GM12872 (cell line): ENCODE data around the gene RALY.

Source experiments
- TF ChIP-seq, protein P1 (sequence below): IDR thresholded peaks from 3 replicates; pipeline ENCODE4 v1.5.1; 2011; ENCODE audit warnings: low read depth, mild to moderate bottlenecking, low read length, moderate library complexity; ENCODE audit not compliant: insufficient read depth

RALY gene

DNA sequence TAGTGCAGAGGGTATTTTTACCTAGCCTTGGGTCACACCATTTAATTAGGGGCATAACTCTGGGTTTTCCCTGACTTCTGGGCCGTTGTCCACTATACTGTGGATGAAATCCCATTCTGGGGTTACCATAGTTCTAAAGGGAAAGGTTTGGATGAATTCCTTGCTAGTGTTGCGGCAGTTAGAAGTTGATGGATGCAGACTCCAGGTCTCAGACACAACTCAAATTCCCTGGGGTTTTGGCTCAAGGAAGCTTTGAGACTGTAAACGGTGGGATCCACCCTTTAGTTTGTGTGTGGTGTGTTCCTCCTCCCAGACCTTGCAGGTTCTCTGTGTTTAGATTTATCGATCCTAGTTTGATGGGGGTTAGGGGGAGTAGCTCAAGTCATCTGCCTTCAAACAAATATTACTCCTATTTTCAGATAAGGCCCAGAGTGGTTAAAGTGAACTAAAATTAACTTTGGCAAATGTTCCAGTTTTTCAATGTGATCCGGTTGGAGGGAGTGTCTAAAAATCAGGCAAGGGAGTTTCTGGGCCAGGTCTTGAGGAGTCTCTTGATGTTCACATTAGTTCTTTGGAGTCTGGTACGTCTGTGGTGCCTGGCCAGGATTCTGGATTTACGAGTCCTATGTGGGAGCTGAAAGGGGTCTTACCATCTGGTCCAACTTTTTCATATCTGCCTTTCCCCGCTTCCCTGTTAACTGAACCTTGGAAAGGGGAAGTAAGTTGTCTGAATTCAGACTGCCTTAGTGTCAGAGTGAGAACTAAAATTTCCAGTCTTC, 1.5 kb downstream of the RALY start:
- TF ChIP-seq, protein P1, sequence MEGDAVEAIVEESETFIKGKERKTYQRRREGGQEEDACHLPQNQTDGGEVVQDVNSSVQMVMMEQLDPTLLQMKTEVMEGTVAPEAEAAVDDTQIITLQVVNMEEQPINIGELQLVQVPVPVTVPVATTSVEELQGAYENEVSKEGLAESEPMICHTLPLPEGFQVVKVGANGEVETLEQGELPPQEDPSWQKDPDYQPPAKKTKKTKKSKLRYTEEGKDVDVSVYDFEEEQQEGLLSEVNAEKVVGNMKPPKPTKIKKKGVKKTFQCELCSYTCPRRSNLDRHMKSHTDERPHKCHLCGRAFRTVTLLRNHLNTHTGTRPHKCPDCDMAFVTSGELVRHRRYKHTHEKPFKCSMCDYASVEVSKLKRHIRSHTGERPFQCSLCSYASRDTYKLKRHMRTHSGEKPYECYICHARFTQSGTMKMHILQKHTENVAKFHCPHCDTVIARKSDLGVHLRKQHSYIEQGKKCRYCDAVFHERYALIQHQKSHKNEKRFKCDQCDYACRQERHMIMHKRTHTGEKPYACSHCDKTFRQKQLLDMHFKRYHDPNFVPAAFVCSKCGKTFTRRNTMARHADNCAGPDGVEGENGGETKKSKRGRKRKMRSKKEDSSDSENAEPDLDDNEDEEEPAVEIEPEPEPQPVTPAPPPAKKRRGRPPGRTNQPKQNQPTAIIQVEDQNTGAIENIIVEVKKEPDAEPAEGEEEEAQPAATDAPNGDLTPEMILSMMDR: no peak

DNA sequence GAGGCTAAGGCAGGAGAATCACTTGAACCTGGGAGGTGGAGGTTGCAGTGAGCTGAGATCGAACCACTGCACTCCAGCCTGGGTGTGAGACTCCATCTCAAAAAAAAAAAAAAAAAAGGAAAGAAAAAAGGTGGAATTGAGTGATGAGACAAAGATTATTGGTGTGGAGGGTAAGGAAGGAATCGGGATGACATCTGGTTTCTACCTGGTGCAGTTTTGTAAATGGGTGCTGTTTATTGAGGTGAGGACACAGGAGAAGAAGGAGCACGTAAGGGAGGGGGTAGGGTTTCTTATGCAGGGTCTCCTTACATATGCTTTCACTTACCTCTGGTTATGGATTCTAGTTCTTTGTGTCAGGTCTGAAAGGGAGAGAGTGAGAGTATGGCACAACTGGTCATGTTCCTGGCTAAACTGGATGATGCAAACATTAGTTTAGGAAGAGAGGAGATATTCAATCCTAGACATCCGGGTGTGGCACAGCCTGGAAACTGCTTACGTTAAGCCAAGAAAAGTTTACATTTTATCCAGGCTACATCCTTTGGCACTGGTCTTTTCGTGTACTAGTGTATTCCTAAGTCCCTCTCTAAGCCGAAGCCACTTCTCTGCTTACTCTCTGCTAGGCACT, 5.4 kb downstream of the RALY start:
- TF ChIP-seq, protein P1: no peak

DNA sequence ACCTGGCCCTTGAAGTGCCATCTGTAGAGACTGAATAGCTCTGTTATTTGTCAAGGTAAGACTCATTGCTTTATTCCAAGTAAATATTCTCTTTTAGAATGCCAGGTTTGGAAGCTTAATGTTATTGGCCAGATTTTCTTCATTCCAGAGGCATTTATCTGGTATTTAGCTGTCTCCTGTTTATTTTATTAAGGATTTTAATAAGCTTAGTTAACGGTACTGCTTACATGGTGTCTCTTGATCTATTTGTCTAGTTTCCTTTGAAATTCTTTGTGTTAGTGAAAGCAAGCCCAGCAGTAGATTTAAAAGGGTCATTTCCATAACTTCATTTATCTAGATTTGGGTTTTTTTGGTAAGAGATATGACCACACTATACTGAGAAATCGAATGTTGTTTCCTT, 7.7 kb downstream of the RALY start:
- TF ChIP-seq, protein P1: no peak

DNA sequence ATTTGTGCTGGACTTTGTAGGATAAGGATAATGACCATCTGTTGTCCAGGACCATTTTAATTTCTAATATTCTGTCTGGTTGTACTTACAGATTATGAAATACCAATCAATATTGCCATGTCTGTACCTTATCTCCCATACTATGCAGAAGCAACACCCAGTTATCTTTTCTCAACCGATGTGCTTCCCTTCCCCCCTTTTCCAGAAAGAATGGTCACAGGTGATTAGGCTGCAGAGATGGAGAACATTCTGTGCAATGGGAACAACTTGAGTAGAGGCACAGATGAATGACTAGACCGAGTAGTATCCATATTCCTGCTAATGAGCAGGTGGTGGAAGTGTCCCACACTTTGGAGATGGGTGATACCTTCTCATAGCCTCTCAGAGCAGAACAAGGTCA, 10.5 kb downstream of the RALY start:
- TF ChIP-seq, protein P1: no peak

DNA sequence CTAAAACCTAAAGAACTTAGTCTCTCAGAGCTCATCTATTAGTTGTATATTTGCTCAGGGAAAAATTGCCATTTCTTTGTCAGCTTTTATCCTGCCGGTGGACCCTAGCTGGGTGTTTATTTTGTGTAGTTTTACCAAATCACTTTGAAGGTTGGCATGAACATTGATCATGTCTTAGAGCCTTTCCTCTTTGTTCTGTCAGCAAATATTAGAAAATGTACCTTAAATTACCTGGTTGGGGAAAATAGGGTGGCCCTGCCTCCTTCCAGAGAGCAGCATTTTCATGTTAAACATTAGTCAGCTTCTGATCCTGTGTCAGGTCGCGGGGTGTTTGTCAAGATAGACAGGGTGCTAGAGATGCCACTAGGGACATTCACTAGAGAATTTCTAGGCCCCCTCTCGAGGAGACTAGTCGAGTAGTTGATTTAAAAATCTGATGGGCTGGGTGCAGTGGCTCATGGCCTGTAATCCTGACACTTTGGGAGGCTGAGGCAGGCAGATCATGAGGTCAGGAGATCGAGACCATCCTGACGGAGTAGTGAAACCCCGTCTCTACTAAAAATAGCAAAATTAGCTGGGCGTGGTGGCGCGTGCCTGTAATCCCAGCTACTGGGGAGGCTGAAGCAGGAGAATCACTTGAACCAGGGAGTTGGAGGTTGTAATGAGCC, 11.2 kb downstream of the RALY start:
- TF ChIP-seq, protein P1: no peak

DNA sequence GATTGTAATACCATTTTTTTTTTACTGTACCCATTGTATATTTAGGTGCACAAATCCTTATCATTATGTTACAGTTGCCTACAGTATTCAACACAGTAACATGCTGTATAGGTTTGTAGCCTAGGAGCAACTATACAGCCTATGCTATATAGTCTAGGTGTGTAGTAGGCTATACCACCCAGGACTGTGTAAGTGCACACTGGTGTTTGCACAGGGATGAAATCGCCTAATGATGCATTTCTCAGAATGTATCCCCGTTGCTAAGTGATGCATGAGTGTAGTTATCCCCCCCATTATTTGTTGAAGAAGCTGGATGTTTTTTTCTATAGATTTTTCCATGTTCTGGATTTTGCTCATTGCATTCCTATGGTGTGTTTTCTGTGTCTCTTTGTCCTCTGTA, 12.9 kb downstream of the RALY start:
- TF ChIP-seq, protein P1: no peak

DNA sequence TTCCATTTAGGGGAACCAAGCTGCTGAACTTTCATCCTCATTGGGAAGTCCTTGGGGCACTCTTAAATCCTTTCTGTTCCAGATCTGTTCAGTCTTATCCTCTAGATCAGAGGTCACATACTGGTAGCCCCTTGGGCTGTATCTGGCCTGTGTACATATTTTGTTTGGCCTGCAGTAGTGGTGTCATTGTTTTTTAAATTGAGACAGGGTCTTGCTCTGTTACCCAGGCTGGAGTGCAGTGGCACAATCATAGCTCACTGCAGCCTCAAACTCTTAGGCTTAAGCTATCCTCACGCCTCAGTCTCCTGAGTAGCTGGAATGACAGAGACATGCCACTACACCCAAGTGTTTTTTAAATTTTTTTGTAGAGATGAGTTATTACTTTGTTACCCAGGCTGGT, 14.8 kb downstream of the RALY start:
- TF ChIP-seq, protein P1: no peak
